Chondrocyte (in vitro differentiated cells): ENCODE data around the gene DSCAML1. TPM values are rescaled to one million over a fixed set of nuclear protein-coding genes. Genes with fewer than 3 reads are reported as not detected.

ENCODE experiments used
- DNase-seq: peaks from one replicate; pipeline ENCODE4 v3.0.0; 2021; ENCODE audit warnings: mixed read lengths, low spot score
- H3K27ac Mint-ChIP-seq: one replicate; pipeline ENCODE4 v1.8.0; 2021; ENCODE audit warnings: mild to moderate bottlenecking, moderate library complexity, mixed read lengths; ENCODE audit not compliant: unreplicated experiment
- H3K27me3 Mint-ChIP-seq: 2 replicates; pipeline ENCODE4 v1.8.0; 2021; ENCODE audit warnings: low read depth, mixed read lengths
- H3K36me3 Mint-ChIP-seq: 2 replicates; pipeline ENCODE4 v1.8.0; 2021; ENCODE audit warnings: low read depth, mixed read lengths
- H3K4me1 Mint-ChIP-seq: 2 replicates; pipeline ENCODE4 v1.8.0; 2021; ENCODE audit warnings: low read depth, mild to moderate bottlenecking, mixed read lengths
- H3K4me3 Mint-ChIP-seq: one replicate; pipeline ENCODE4 v1.8.0; 2021; ENCODE audit warnings: mild to moderate bottlenecking, moderate library complexity, mixed read lengths; ENCODE audit not compliant: unreplicated experiment
- H3K9me3 Mint-ChIP-seq: 2 replicates; pipeline ENCODE4 v1.8.0; 2021; ENCODE audit warnings: low read depth, mixed read lengths
- CTCF ChIP-seq: fragments of 200-600 bp; sonication (generic); IDR thresholded peaks from 2 replicates; pipeline ENCODE4 v1.5.0; 2021; ENCODE audit warnings: antibody characterized with exemption, mild to moderate bottlenecking, moderate library complexity
- total RNA-seq: library from RNA; stranded (reverse); gene quantifications from 3 replicates; pipeline ENCODE4 v1.2.1, GENCODE V29; 2021

The DSCAML1 gene
- total RNA-seq, 1 donor from 2014 or later, result not detected

- Mint-ChIP-seq H3K4me3 (no peak overlapping the region), H3K27ac (no peak overlapping the region), H3K36me3 (no peaks in the 10 kb centered on the region), H3K4me1 (no peaks in the 10 kb centered on the region), H3K27me3 (peaks cover 19% of the 10 kb centered on the region), H3K9me3 (no peaks in the 10 kb centered on the region)
- no peak for TF ChIP-seq CTCF
- no peak for DNase-seq
These were observed 63.7 kb downstream of the DSCAML1 start for GRCh38 chr11:117733316-117733715.

GRCh38 chr11:117731722-117732290, 65.2 kb downstream of the DSCAML1 start:
- Mint-ChIP-seq H3K4me1 (no peaks in the 10 kb centered on the region), H3K27me3 (peaks cover 11% of the 10 kb centered on the region), H3K9me3 (peaks cover 7% of the 10 kb centered on the region), H3K27ac (no peak overlapping the region), H3K4me3 (no peak overlapping the region), H3K36me3 (no peaks in the 10 kb centered on the region)
- no peak for TF ChIP-seq CTCF
- no peak for DNase-seq

- no peaks in the 10 kb centered on the region for H3K36me3 Mint-ChIP-seq
- no peaks in the 10 kb centered on the region for H3K4me1 Mint-ChIP-seq
- H3K4me3 Mint-ChIP-seq, result no peak overlapping the region
- no peak overlapping the region for H3K27ac Mint-ChIP-seq
- DNase-seq, result no peak
- peaks cover 14% of the 10 kb centered on the region for H3K27me3 Mint-ChIP-seq
- no peak for TF ChIP-seq CTCF
- H3K9me3 Mint-ChIP-seq, result peaks cover 7% of the 10 kb centered on the region
These were observed 66.7 kb downstream of the DSCAML1 start for GRCh38 chr11:117730208-117730800.

GRCh38 chr11:117725048-117725734, 71.8 kb downstream of the DSCAML1 start:
- Mint-ChIP-seq H3K27ac (no peak overlapping the region), H3K9me3 (peaks cover 7% of the 10 kb centered on the region), H3K4me3 (no peak overlapping the region), H3K4me1 (no peaks in the 10 kb centered on the region), H3K27me3 (peaks cover 26% of the 10 kb centered on the region), H3K36me3 (no peaks in the 10 kb centered on the region)
- DNase-seq, result no peak
- TF ChIP-seq CTCF, result no peak

- no peaks in the 10 kb centered on the region for H3K4me1 Mint-ChIP-seq
These were observed 72.4 kb downstream of the DSCAML1 start for GRCh38 chr11:117724621-117725020.

More at GRCh38 chr11:117724621-117725020, 72.4 kb downstream of the DSCAML1 start:
- no peak for DNase-seq
- Mint-ChIP-seq H3K9me3 (peaks cover 7% of the 10 kb centered on the region), H3K27me3 (peaks cover 26% of the 10 kb centered on the region), H3K4me3 (no peak overlapping the region), H3K27ac (no peak overlapping the region), H3K36me3 (no peaks in the 10 kb centered on the region)
- no peak for TF ChIP-seq CTCF
